GM18517 (cell line): ENCODE results near the gene CARD14.
"Not testable (repeated sequence)": the region's sequence is repeated elsewhere in the genome, so short reads cannot be mapped to it uniquely, and the experiment has no call there.

Experiments
- ATAC-seq: cut with Tn5 transposase; IDR thresholded peaks from one replicate; pipeline ENCODE4 v1.9.1; 2021; ENCODE audit warnings: mild to moderate bottlenecking, moderate library complexity; ENCODE audit not compliant: unreplicated experiment

Gene CARD14

GRCh38 chr17:80182845-80183223, 13.0 kb downstream of the CARD14 start:
- ATAC-seq = no peak

- no peak for ATAC-seq
These were observed 14.0 kb downstream of the CARD14 start for GRCh38 chr17:80183581-80184422.

GRCh38 chr17:80184423-80184714, 14.5 kb downstream of the CARD14 start:
- no peak for ATAC-seq

- no peak for ATAC-seq
These were observed 16.1 kb downstream of the CARD14 start for GRCh38 chr17:80185968-80186367.

- no peak for ATAC-seq
These were observed 17.3 kb downstream of the CARD14 start for GRCh38 chr17:80187090-80187489.

- no peak for ATAC-seq
These were observed 17.7 kb downstream of the CARD14 start for GRCh38 chr17:80187515-80187941.

GRCh38 chr17:80189611-80190010, 19.8 kb downstream of the CARD14 start:
- ATAC-seq = no peak

- no peak for ATAC-seq
These were observed 20.9 kb downstream of the CARD14 start for GRCh38 chr17:80190716-80191115.

- no peak for ATAC-seq
These were observed 21.4 kb downstream of the CARD14 start for GRCh38 chr17:80191192-80191591.

- ATAC-seq = no peak
These were observed 22.2 kb downstream of the CARD14 start for GRCh38 chr17:80191865-80192661.

- ATAC-seq = no peak
These were observed 25.3 kb downstream of the CARD14 start for GRCh38 chr17:80195141-80195540.

GRCh38 chr17:80195671-80196529, 26.1 kb downstream of the CARD14 start:
- no peak for ATAC-seq

GRCh38 chr17:80196652-80197051, 26.8 kb downstream of the CARD14 start:
- ATAC-seq = no peak

GRCh38 chr17:80198144-80198661, 28.4 kb downstream of the CARD14 start:
- ATAC-seq = no peak

GRCh38 chr17:80199295-80199694, 29.5 kb downstream of the CARD14 start:
- ATAC-seq = not testable (repeated sequence)

GRCh38 chr17:80201446-80201845, 31.6 kb downstream of the CARD14 start:
- no peak for ATAC-seq

GRCh38 chr17:80202197-80202596, 32.4 kb downstream of the CARD14 start:
- no peak for ATAC-seq

- no peak for ATAC-seq
These were observed 33.7 kb downstream of the CARD14 start for GRCh38 chr17:80203471-80203963.

GRCh38 chr17:80204626-80205468, 35.0 kb downstream of the CARD14 start:
- no peak for ATAC-seq

- ATAC-seq = no peak
These were observed 36.0 kb downstream of the CARD14 start for GRCh38 chr17:80205811-80206210.
